Fibroblast of lung (primary cell): ENCODE measurements around the gene CMIP.

ENCODE experiments used
- CTCF ChIP-seq, 2 donors: IDR thresholded peaks in 1 of 2; conservative IDR thresholded peaks in 1 of 2; 1 replicate in 1 of 2; 2 replicates in 1 of 2; pipeline ENCODE4 v1.5.1; 2011 to 2012; ENCODE audit warnings: low read length in 2 of 2, control low read depth in 1 of 2, inconsistent platforms in 1 of 2, low read depth in 1 of 2, mild to moderate bottlenecking in 1 of 2
- EZH2 ChIP-seq: IDR thresholded peaks from 2 replicates; pipeline ENCODE4 v1.5.1; 2012; ENCODE audit warnings: low read length, control low read depth, mild to moderate bottlenecking; ENCODE audit errors: missing control alignments

GRCh38 chr16:81658373-81658772 lies 213.8 kb downstream of the CMIP start:
- TF ChIP-seq EZH2 (no peak), CTCF (conservative IDR thresholded peaks at IDR 0.05 in 1 of 2, IDR thresholded peaks at IDR 0.05 in 1 of 2; ENCODE audit: low read depth in 1 of 2, low read length in 2 of 2) (no peak)
